Esophagus muscularis mucosa (tissue), 4 donors: ENCODE results near the gene HBS1L. TPM values are rescaled to one million over a fixed set of nuclear protein-coding genes. Genes with fewer than 3 reads are reported as not detected.
A peak's percentile ranks its signal among the peaks of the same experiment; 100 is the strongest.

Experiments used
- DNase-seq: peaks from one replicate; pipeline ENCODE4 v3.0.0-alpha.2; 2017; ENCODE audit errors: extremely low spot score
- H3K27ac ChIP-seq, 4 donors: fragments of 200-600 bp; sonication (generic); replicated peaks in 1 of 4; 1 replicate in 3 of 4; 2 replicates in 1 of 4; pipeline ENCODE4 v1.5.1; 2016 to 2019; ENCODE audit warnings: mild to moderate bottlenecking in 1 of 4
- H3K27me3 ChIP-seq, 4 donors: fragments of 200-600 bp; sonication (generic); one replicate each; pipeline versions ENCODE4 v1.5.1 to v1.6.0; 2016 to 2019
- H3K36me3 ChIP-seq, 4 donors: fragments of 200-600 bp; sonication (generic); one replicate each; pipeline ENCODE4 v1.5.1; 2016 to 2019
- H3K4me1 ChIP-seq, 4 donors: fragments of 200-600 bp; sonication (generic); one replicate each; pipeline ENCODE4 v1.5.1; 2016 to 2019
- H3K4me3 ChIP-seq, 4 donors: fragments of 200-600 bp; sonication (generic); 1 replicate in 2 of 4; 2 replicates in 2 of 4; pipeline ENCODE4 v1.5.1; 2016 to 2019; ENCODE audit warnings: mild to moderate bottlenecking in 4 of 4, moderate library complexity in 1 of 4
- H3K9me3 ChIP-seq, 4 donors: fragments of 200-600 bp; sonication (generic); 1 replicate in 3 of 4; 2 replicates in 1 of 4; pipeline ENCODE4 v1.5.1; 2016 to 2019
- CTCF ChIP-seq, 3 experiments: fragments of 200-600 bp in 2 of 3; fragments of 450-650 bp in 1 of 3; sonication (generic) in 2 of 3; IDR thresholded peaks; one replicate each; pipeline ENCODE4 v1.5.1; 2017 to 2019; ENCODE audit warnings: antibody characterized with exemption in 3 of 3, mild to moderate bottlenecking in 2 of 3, moderate library complexity in 1 of 3
- EP300 ChIP-seq: sonication (generic); formaldehyde crosslinking; IDR thresholded peaks from one replicate; pipeline ENCODE4 v1.6.1; 2017; ENCODE audit warnings: antibody characterized with exemption
- POLR2A ChIP-seq: fragments of 450-650 bp; IDR thresholded peaks from one replicate; pipeline ENCODE4 v1.6.1; 2017; ENCODE audit warnings: antibody characterized with exemption, moderate library complexity, mild to moderate bottlenecking, low read depth
- POLR2AphosphoS5 ChIP-seq, 2 donors: sonication (generic); formaldehyde crosslinking; IDR thresholded peaks; one replicate each; pipeline ENCODE4 v1.6.1; 2017; ENCODE audit warnings: antibody characterized with exemption in 2 of 2
- WGBS: methylation state at CpG from one replicate; pipeline ENCODE4 v1.1.5; 2018; 5-methylcytosine and 5-hydroxymethylcytosine counted together
- intact Hi-C: fragments of 100-400 bp; cut with DNase I; formaldehyde crosslinking; loops from one replicate; pipeline ENCODE4 v1.15.1; 2023
- total RNA-seq, 4 donors: library from RNA; depleted of rRNA; stranded (reverse); fragments of >200 nt; gene quantifications; one replicate each; pipeline versions ENCODE4 v1.1.0 to v1.2.1, GENCODE V29; 2016

The HBS1L gene
- total RNA-seq = 10 to 100 TPM; 52.0 to 81.4 (median 58.2) TPM

- Histone ChIP-seq H3K4me3 (peak within 1 kb of the TSS; percentile 63 to 82 (median 74)), H3K4me1 (peaks cover 7 to 36% (median 23%) of the 10 kb centered on the region in 4 donors), H3K27ac (peak within 1 kb of the TSS; percentile 84 to 86 (median 84)), H3K27me3 (no peaks in the 10 kb centered on the region), H3K36me3 (peaks cover 2 to 4% (median 2%) of the 10 kb centered on the region in 4 donors), H3K9me3 (no peaks in the 10 kb centered on the region)
- peak; percentile 78 for TF ChIP-seq POLR2A
- TF ChIP-seq POLR2AphosphoS5 (IDR thresholded peaks at IDR 0.05) = peak; percentile 99 to 100
- TF ChIP-seq CTCF (IDR thresholded peaks at IDR 0.05) = no peak
- intact Hi-C loops = no loop called here
- WGBS = 16% methylated on average over 30 of the region's 53 CpGs
- DNase-seq = peak; percentile 97
Measured at GRCh38 chr6:135054569-135055498, at the start of gene HBS1L. Gene HBS1L (minus strand): TSS chr6:135054822. CDS start chr6:135054691, 131 bp downstream.

DNA sequence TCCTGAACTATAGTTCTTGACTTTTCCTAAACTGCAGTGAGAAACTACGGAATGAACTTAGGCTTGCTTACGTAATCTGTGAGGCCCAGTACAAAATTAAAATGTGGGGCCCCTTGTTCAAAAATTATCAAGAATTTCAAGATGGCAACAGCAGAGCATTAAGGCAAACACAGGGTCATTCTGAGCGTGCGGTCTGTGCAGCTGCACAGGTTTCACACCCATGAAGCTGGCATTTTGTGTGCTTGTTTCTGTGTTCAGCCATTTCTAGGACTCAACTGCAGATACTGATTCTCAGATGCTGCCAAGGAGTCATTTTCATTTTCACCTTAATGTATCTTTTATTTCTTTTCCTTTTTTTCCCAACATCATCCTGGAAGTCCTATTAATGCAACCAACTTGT lies 49.6 kb upstream of the HBS1L start:
- H3K27me3 ChIP-seq = no peaks in the 10 kb centered on the region
- H3K4me3 ChIP-seq = no peak overlapping the region
- TF ChIP-seq POLR2AphosphoS5 (IDR thresholded peaks at IDR 0.05) = no peak
- no peak for TF ChIP-seq EP300
- TF ChIP-seq CTCF (IDR thresholded peaks at IDR 0.05) = no peak
- no peak for TF ChIP-seq POLR2A
- intact Hi-C loops = no loop called here
- H3K9me3 ChIP-seq = no peaks in the 10 kb centered on the region
- H3K27ac ChIP-seq = no peak overlapping the region
- H3K4me1 ChIP-seq = no peaks in the 10 kb centered on the region
- no peak for DNase-seq
- WGBS = 74% methylated on average over 4 of the region's 4 CpGs
- no peaks in the 10 kb centered on the region for H3K36me3 ChIP-seq

- intact Hi-C loops = no loop called here
- no peak for DNase-seq
- Histone ChIP-seq H3K36me3 (no peaks in the 10 kb centered on the region), H3K4me1 (no peaks in the 10 kb centered on the region), H3K4me3 (no peak overlapping the region), H3K27me3 (no peaks in the 10 kb centered on the region), H3K9me3 (no peaks in the 10 kb centered on the region), H3K27ac (no peak overlapping the region)
- TF ChIP-seq CTCF (IDR thresholded peaks at IDR 0.05) (no peak), POLR2AphosphoS5 (IDR thresholded peaks at IDR 0.05) (no peak), EP300 (no peak), POLR2A (no peak)
Measured at GRCh38 chr6:135102191-135102590, 47.6 kb upstream of the HBS1L start.

- TF ChIP-seq EP300 (no peak), POLR2AphosphoS5 (IDR thresholded peaks at IDR 0.05) (no peak), POLR2A (no peak)
- no peak for DNase-seq
- Histone ChIP-seq H3K27me3 (no peaks in the 10 kb centered on the region), H3K9me3 (no peaks in the 10 kb centered on the region), H3K4me1 (no peaks in the 10 kb centered on the region), H3K27ac (no peak overlapping the region), H3K4me3 (no peak overlapping the region), H3K36me3 (no peaks in the 10 kb centered on the region)
- intact Hi-C loops = no loop called here
- 70% methylated on average over 5 of the region's 5 CpGs for WGBS
Measured at GRCh38 chr6:135097172-135097571, 42.5 kb upstream of the HBS1L start.

DNA sequence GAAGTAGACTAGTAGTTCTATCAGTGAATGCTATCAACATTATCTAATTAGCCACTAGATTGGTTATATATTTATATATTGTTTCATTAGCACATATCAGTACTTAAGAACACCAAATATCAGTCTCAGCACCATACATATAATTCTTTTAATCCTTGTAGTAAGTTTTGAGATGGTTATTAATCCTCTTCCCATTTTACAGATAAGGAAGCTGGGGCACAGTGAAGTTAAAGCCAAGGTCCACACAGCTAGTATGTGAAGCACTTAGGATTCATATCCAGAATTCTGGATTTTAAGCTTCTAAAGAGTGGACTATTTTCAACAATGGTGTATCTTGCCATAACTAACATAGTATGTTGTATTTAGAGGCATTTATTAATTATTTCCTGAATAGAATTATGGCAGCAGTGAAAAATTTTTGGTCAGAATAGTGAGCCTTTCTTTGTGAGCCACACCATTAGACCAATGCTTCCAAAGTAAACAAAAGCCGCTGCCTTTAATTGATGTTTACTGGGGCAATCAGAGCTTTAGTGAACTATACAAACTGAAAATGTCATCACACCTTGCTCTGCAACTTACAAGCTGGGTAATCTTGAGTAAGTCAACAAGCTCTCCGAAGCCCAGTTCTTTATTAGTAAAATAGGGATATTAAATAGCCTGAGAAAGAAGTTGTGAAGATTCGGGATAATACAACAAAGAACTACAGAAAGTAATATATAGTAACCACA lies 41.9 kb upstream of the HBS1L start:
- TF ChIP-seq EP300 (no peak), CTCF (IDR thresholded peaks at IDR 0.05) (no peak), POLR2A (no peak), POLR2AphosphoS5 (IDR thresholded peaks at IDR 0.05) (no peak)
- Histone ChIP-seq H3K4me3 (no peak overlapping the region), H3K27me3 (no peaks in the 10 kb centered on the region), H3K9me3 (no peaks in the 10 kb centered on the region), H3K4me1 (no peaks in the 10 kb centered on the region), H3K27ac (no peak overlapping the region), H3K36me3 (no peaks in the 10 kb centered on the region)
- WGBS = 83% methylated on average over 3 of the region's 3 CpGs
- intact Hi-C loops = no loop called here
- no peak for DNase-seq
